Measurements from ENCODE around the gene VAV3.
A peak's percentile ranks its signal among the peaks of the same experiment; 100 is the strongest.

The VAV3 gene

GRCh38 chr1:107574044-107574443 lies 390.9 kb downstream of the VAV3 start:
- no peak for DNase-seq (ENCODE audit: low spot score)

GRCh38 chr1:107572674-107573211 lies 392.2 kb downstream of the VAV3 start:
- peak; percentile 5 for DNase-seq (ENCODE audit: low spot score)

- DNase-seq (ENCODE audit: low spot score) = no peak
Observed at GRCh38 chr1:107570768-107571167, 394.2 kb downstream of the VAV3 start.

GRCh38 chr1:107563441-107563840 lies 401.5 kb downstream of the VAV3 start:
- no peak for DNase-seq (ENCODE audit: low spot score)

GRCh38 chr1:107559881-107560280 lies 405.1 kb downstream of the VAV3 start:
- no peak for DNase-seq (ENCODE audit: low spot score)

GRCh38 chr1:107557095-107557494 lies 407.9 kb downstream of the VAV3 start:
- no peak for DNase-seq (ENCODE audit: low spot score)

- no peak for DNase-seq (ENCODE audit: low spot score)
Observed at GRCh38 chr1:107555578-107555977, 409.4 kb downstream of the VAV3 start.

- no peak for DNase-seq (ENCODE audit: low spot score)
Observed at GRCh38 chr1:107552781-107553180, 412.2 kb downstream of the VAV3 start.

- no peak for DNase-seq (ENCODE audit: low spot score)
Observed at GRCh38 chr1:107551456-107551855, 413.5 kb downstream of the VAV3 start.

GRCh38 chr1:107550358-107550757 lies 414.6 kb downstream of the VAV3 start:
- DNase-seq (ENCODE audit: low spot score) = no peak

GRCh38 chr1:107549152-107549810 lies 415.7 kb downstream of the VAV3 start:
- DNase-seq (ENCODE audit: low spot score) = peak; percentile 53

GRCh38 chr1:107548276-107548675 lies 416.7 kb downstream of the VAV3 start:
- DNase-seq (ENCODE audit: low spot score) = no peak

GRCh38 chr1:107547363-107548155 lies 417.4 kb downstream of the VAV3 start:
- no peak for DNase-seq (ENCODE audit: low spot score)

- no peak for DNase-seq (ENCODE audit: low spot score)
Observed at GRCh38 chr1:107546576-107546975, 418.4 kb downstream of the VAV3 start.

- no peak for DNase-seq (ENCODE audit: low spot score)
Observed at GRCh38 chr1:107545879-107546278, 419.1 kb downstream of the VAV3 start.

- DNase-seq (ENCODE audit: low spot score) = no peak
Observed at GRCh38 chr1:107545056-107545577, 419.9 kb downstream of the VAV3 start.

GRCh38 chr1:107544285-107544684 lies 420.7 kb downstream of the VAV3 start:
- no peak for DNase-seq (ENCODE audit: low spot score)

- peak; percentile 14 for DNase-seq (ENCODE audit: low spot score)
Observed at GRCh38 chr1:107541412-107541811, 423.6 kb downstream of the VAV3 start.

- DNase-seq (ENCODE audit: low spot score) = no peak
Observed at GRCh38 chr1:107538502-107538901, 426.5 kb downstream of the VAV3 start.

GRCh38 chr1:107536266-107536665 lies 428.7 kb downstream of the VAV3 start:
- no peak for DNase-seq (ENCODE audit: low spot score)

- DNase-seq (ENCODE audit: low spot score) = no peak
Observed at GRCh38 chr1:107535091-107535490, 429.9 kb downstream of the VAV3 start.

GRCh38 chr1:107534632-107535031 lies 430.3 kb downstream of the VAV3 start:
- no peak for DNase-seq (ENCODE audit: low spot score)

- no peak for DNase-seq (ENCODE audit: low spot score)
Observed at GRCh38 chr1:107533436-107533835, 431.5 kb downstream of the VAV3 start.

Data from kidney capillary endothelial cell (primary cell).